K562 (cell line): ENCODE measurements around the gene STX7. TPM values are rescaled to one million over a fixed set of nuclear protein-coding genes. Genes with fewer than 3 reads are reported as not detected.
A peak's percentile ranks its signal among the peaks of the same experiment; 100 is the strongest.

Experiments used
- ATF6 ChIP-seq: sonication (generic); formaldehyde crosslinking; IDR thresholded peaks from 2 replicates; pipeline ENCODE4 v1.4.0; 2020; ENCODE audit warnings: mild to moderate bottlenecking, missing genetic modification reagents
- BHLHE40 ChIP-seq: IDR thresholded peaks from 2 replicates; pipeline ENCODE4 v1.6.1; 2011; ENCODE audit warnings: low read length, improper control_type of control experiment
- C11orf30 ChIP-seq: fragments of 450-650 bp; IDR thresholded peaks from 2 replicates; pipeline ENCODE4 v1.6.1; 2016; ENCODE audit warnings: low read depth, mild to moderate bottlenecking
- CREB1 ChIP-seq, 2 experiments: sonication (generic) in 1 of 2; formaldehyde crosslinking in 1 of 2; IDR thresholded peaks; 2 replicates each; pipeline versions ENCODE4 v1.6.1 to v1.8.0; 2012 to 2022; ENCODE audit warnings: inconsistent platforms in 1 of 2, mild to moderate bottlenecking in 1 of 2, missing genetic modification reagents in 1 of 2, moderate library complexity in 1 of 2
- FOXK1 ChIP-seq: sonication (generic); formaldehyde crosslinking; IDR thresholded peaks from 2 replicates; pipeline ENCODE4 v1.8.0; 2022; ENCODE audit warnings: missing genetic modification reagents, mild to moderate bottlenecking, borderline replicate concordance
- HDGF ChIP-seq: fragments of 450-650 bp; IDR thresholded peaks from 2 replicates; pipeline ENCODE4 v1.6.1; 2016
- HINFP ChIP-seq: fragments of 450-650 bp; conservative IDR thresholded peaks from 2 replicates; pipeline ENCODE4 v1.6.1; 2016; ENCODE audit warnings: missing genetic modification characterization, low read depth, mild to moderate bottlenecking, control low read depth, missing compliant biosample characterization
- MAZ ChIP-seq, 2 experiments: fragments of 450-650 bp in 1 of 2; sonication (generic) in 1 of 2; formaldehyde crosslinking; IDR thresholded peaks in 1 of 2; conservative IDR thresholded peaks in 1 of 2; 2 replicates each; pipeline versions ENCODE4 v1.4.0 to v1.5.0; 2020; ENCODE audit warnings: mild to moderate bottlenecking in 1 of 2, missing genetic modification reagents in 1 of 2
- POLR2G ChIP-seq: fragments of 200-400 bp; formaldehyde crosslinking; IDR thresholded peaks from 2 replicates; pipeline ENCODE4 v1.6.1; 2017; ENCODE audit warnings: low read depth, mild to moderate bottlenecking, antibody characterized with exemption, low read length, moderate library complexity
- RCOR1 ChIP-seq, 2 experiments: IDR thresholded peaks; 2 replicates each; pipeline ENCODE4 v1.6.1; 2012; ENCODE audit warnings: low read depth in 2 of 2, low read length in 2 of 2, borderline replicate concordance in 1 of 2, improper control_type of control experiment in 1 of 2
- SAFB2 ChIP-seq: fragments of 200-400 bp; formaldehyde crosslinking; IDR thresholded peaks from 2 replicates; pipeline ENCODE4 v1.6.1; 2018; ENCODE audit warnings: borderline replicate concordance, low read length, low read depth, moderate library complexity; ENCODE audit not compliant: severe bottlenecking
- SP2 ChIP-seq: IDR thresholded peaks from 2 replicates; pipeline ENCODE4 v1.6.1; 2011; ENCODE audit warnings: mild to moderate bottlenecking, low read depth, low read length, moderate library complexity; ENCODE audit not compliant: poor library complexity, severe bottlenecking; ENCODE audit errors: extremely low read depth
- ZBTB7A ChIP-seq: IDR thresholded peaks from 2 replicates; pipeline ENCODE4 v1.6.1; 2011; ENCODE audit warnings: low read depth, mild to moderate bottlenecking, low read length, moderate library complexity, borderline replicate concordance; ENCODE audit not compliant: control insufficient read depth
- ZFPM2 ChIP-seq: fragments of 250-450 bp; sonication (Bioruptor Pico); IDR thresholded peaks from 2 replicates; pipeline ENCODE4 v1.5.1; 2022; ENCODE audit warnings: mild to moderate bottlenecking
- ZNF431 ChIP-seq: sonication (generic); formaldehyde crosslinking; IDR thresholded peaks from 2 replicates; pipeline ENCODE4 v1.8.0; 2022; ENCODE audit warnings: mild to moderate bottlenecking, missing genetic modification reagents
- ZNF511 ChIP-seq: sonication (generic); formaldehyde crosslinking; IDR thresholded peaks from 2 replicates; pipeline ENCODE4 v1.8.0; 2022; ENCODE audit warnings: mild to moderate bottlenecking, missing genetic modification reagents
- ZNF639 ChIP-seq, 2 experiments: fragments of 200-800 bp in 1 of 2; sonication (Bioruptor generic) in 1 of 2; sonication (generic) in 1 of 2; formaldehyde crosslinking in 1 of 2; IDR thresholded peaks in 1 of 2; conservative IDR thresholded peaks in 1 of 2; 2 replicates each; pipeline versions ENCODE4 v1.5.0 to v1.6.1; 2016 to 2020; ENCODE audit warnings: missing compliant biosample characterization in 1 of 2, missing genetic modification characterization in 1 of 2, missing genetic modification reagents in 1 of 2
- ZNF707 ChIP-seq: fragments of 250-450 bp; sonication (Bioruptor Pico); conservative IDR thresholded peaks from 2 replicates; pipeline ENCODE4 v1.8.0; 2022; ENCODE audit warnings: inconsistent platforms, mild to moderate bottlenecking, moderate library complexity
- ZNF766 ChIP-seq: fragments of 200-800 bp; sonication (Bioruptor generic); conservative IDR thresholded peaks from 2 replicates; pipeline ENCODE4 v1.6.1; 2016; ENCODE audit warnings: missing genetic modification characterization, missing compliant biosample characterization
- polyA plus RNA-seq, 8 experiments: library from polyadenylated mRNA; depleted of rRNA in 4 of 8; stranded (reverse) in 5 of 8; unstranded in 3 of 8; fragments of >200 nt; fragmentation: Nextera tagmentation in 2 of 8; fragmentation: Illumina TruSeq in 1 of 8; extraction: Ambion mirVana in 2 of 8; extraction: Trizol in 1 of 8; gene quantifications; 2 replicates each; pipeline versions ENCODE4 v1.2.1 to v1.2.3, GENCODE V29; 2011 to 2014; ENCODE audit warnings: inconsistent platforms in 1 of 8, missing spikeins in 1 of 8
- total RNA-seq, 7 experiments: library from RNA; depleted of rRNA in 6 of 7; stranded (reverse); fragments of >200 nt in 6 of 7; fragmentation: Illumina TruSeq in 2 of 7; extraction: Trizol in 2 of 7; gene quantifications; 2 replicates each; pipeline versions ENCODE4 v1.2.1 to v1.2.3, GENCODE V29; 2011 to 2021; ENCODE audit warnings: low replicate concordance in 1 of 7

The STX7 gene
- total and polyA plus RNA-seq, 9 of the 15 experiments (the other 6 are each of a cell fraction or from before 2014, with no cell fraction given) = 13.0 to 34.4 (median 25.3) TPM

GRCh38 chr6:132512638-132513632 lies at the start of gene STX7 (continued):
- no peak for TF ChIP-seq ZNF639 (CRISPR knock-in tag; conservative IDR thresholded peaks at IDR 0.05 in 1 of 2, IDR thresholded peaks at IDR 0.05 in 1 of 2)
- no peak; the same call in 1 of the 2 replicates for TF ChIP-seq ZNF766
- TF ChIP-seq SAFB2 = no peak
- TF ChIP-seq ZNF431 (CRISPR knock-in tag) = 0 out of 2 replicates have a peak, but pooled peaks have one; percentile 37
- TF ChIP-seq HINFP = no peak
- peak; percentile 65; the same call in 1 of the 2 replicates for TF ChIP-seq ZBTB7A
- TF ChIP-seq HDGF = no peak
- TF ChIP-seq ATF6 = 0 out of 2 replicates have a peak, but pooled peaks have one; percentile 19
- 0 out of 4 replicates have a peak, but pooled peaks of 1 of the 2 experiments have one; percentile 22 for TF ChIP-seq RCOR1 (IDR thresholded peaks at IDR 0.05; ENCODE audit: borderline replicate concordance in 1 of 2, low read depth in 2 of 2, low read length in 2 of 2)
- no peak for TF ChIP-seq FOXK1 (CRISPR knock-in tag)
- TF ChIP-seq CREB1 (IDR thresholded peaks at IDR 0.05) = no peak
- TF ChIP-seq CREB1 (CRISPR knock-in tag; IDR thresholded peaks at IDR 0.05) = peak; percentile 37; the same call in 1 of the 2 replicates
- no peak for TF ChIP-seq ZFPM2
- TF ChIP-seq MAZ (CRISPR knock-in tag; conservative IDR thresholded peaks at IDR 0.05 in 1 of 2, IDR thresholded peaks at IDR 0.05 in 1 of 2) = peak; percentile 36 to 67; a peak in 3 of 4 replicates
- TF ChIP-seq C11orf30 = peak; percentile 90
- peak; percentile 63; the same call in 1 of the 2 replicates for TF ChIP-seq BHLHE40
- peak; percentile 77 for TF ChIP-seq POLR2G
- no peak for TF ChIP-seq SP2
- TF ChIP-seq ZNF707 = no peak
- TF ChIP-seq ZNF511 (CRISPR knock-in tag) = no peak
